ENCODE measurements around the gene MINDY4.
A peak's percentile ranks its signal among the peaks of the same experiment; 100 is the strongest.
"Not testable (repeated sequence)": the region's sequence is repeated elsewhere in the genome, so short reads cannot be mapped to it uniquely, and the experiment has no call there.

Gene MINDY4

DNA sequence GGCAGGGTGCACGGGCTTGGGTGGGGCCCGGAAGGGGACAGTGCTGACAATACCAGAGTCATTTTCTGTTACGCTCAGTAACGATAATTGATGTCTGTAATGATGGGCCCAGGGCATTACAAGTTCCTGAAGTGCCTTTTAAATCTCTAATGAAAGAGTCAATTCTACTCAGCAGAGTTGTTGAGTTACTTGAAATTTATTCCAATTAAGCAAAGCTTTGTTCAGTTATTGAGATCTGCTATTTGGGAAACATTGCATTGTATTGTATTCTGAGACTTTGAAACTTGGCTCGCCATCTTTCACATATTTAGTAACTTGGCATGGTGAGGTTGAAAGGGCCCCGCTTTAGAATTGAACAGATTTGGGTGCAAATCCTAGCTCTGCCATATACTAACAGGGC is 34.7 kb downstream of the MINDY4 start:
- no peak for DNase-seq

DNA sequence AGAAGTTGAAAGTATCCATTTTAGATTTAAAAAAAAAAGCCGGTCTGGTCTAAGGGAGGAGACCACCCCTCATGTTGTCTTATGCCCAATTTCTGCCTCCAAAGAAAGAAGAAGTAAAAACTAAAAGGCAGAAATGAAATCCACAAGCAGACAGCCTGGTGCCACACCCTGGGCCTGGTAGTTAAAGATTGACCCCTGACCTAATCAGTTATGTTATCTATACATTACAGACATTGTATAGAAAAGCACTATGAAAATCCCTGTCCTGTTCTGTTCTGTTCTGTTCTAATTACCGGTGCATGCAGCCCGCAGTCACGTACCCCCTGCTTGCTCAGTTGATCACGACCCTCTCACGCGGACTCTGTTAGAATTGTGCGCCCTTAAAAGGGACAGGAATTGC is 36.3 kb downstream of the MINDY4 start:
- DNase-seq = not testable (repeated sequence)

DNA sequence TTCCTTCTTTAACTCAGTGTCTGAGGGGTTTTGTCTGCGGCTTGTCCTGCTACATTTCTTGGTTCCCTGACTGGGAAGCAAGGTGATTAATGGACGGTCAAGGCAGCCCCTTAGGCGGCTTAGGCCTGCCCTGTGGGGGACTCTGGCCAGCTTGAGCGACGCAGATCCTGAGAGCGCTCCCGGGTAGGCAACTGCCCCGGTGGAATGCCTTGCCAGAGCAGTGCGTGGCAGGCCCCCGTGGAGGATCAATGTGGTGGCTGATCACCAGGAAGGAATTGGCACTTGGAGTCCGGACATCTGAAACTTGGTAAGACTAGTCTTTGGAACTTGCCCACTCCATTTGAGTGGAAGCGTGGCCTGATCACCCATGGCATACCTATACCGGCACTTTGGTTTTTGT is 36.7 kb downstream of the MINDY4 start:
- DNase-seq = not testable (repeated sequence)

DNA sequence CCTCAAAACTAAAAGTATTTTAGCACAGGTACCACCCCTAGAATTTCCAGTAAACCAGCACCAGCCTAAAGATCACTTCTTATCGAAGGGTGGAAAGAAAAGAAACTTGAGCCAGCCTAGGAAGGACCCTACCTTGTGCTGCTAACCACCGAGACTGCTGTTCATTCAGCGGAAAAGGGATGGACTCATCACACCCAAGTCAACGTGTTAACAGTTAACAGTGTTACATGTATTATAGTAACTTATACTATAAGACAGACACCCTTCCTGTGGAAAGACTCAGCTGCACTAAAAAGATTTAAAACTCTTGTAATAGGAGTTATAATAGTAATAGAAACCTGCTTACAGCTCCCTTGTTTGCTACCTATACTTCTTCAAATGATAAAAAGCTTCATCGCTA is 39.8 kb downstream of the MINDY4 start:
- DNase-seq = no peak

DNA sequence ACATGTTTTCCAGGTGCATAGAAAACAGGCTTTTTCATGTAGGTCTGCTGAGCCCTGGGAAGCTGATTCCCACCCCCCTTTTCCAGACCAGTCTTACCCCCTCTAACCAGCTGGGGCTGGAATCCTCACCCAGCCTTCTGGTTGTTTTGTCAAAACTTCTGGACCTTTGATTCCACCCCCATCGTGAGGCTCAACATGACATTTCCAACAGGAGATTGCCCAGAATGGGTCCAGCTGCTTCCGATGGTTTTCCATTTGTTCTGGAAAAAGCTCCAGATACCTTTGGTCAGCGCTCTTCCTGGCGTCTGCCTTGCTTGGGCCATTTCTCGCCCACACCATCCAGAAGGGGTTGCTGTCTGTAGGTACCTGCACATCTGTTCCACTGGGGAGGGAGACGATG is 41.5 kb downstream of the MINDY4 start:
- no peak for DNase-seq

DNA sequence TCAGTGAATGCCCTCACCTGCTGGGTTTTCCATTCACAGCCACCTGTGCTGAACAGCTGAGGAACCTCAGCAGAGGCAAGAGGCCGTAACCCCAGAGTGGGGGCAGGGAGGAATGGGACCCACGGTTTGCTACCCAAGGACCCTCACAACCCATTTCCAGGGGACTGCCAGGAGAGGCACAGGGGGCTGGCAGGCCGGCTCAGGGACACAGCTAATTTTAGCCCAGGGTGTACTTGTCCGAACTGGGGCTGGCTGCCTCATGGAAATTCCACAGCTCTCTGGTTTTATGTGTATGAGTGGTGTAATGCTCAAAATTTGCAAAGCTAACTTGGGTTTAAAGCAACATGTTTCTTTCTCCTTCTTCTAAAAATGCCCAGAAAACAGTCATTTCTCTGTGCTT is 42.2 kb downstream of the MINDY4 start:
- no peak for DNase-seq

DNA sequence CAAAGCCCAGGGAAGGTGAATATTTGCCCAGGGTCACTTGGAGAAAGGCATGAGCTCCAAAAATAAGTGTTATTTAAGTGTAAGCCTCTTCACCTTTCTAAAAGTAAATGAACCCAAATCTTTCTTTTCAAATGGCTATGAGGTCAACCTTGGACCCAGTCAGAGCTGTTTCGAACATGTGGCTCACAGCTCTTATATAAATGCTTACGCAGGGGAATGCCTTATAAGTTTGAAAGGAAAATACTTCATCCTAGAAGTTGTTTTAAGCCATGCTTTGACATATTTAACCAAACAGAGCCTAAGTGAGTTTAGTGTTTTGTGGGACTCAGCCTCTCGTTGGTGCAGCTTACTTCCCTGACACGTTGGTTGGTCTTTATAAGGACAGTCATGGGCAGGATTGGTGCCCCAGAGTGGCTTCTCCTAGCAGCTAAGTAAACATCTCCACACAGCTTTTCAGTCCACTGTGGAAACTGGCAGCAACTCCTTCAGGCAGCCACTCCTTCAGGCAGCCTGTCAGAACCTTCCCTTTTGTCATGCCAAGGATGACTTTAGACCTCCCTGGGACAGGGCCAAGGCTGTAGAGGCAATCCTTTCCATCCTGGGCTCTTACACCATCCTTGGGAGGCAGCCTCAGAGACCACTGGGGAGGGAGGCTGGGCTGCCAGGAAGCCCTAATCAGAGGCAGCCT is 43.6 kb downstream of the MINDY4 start:
- DNase-seq = no peak

DNA sequence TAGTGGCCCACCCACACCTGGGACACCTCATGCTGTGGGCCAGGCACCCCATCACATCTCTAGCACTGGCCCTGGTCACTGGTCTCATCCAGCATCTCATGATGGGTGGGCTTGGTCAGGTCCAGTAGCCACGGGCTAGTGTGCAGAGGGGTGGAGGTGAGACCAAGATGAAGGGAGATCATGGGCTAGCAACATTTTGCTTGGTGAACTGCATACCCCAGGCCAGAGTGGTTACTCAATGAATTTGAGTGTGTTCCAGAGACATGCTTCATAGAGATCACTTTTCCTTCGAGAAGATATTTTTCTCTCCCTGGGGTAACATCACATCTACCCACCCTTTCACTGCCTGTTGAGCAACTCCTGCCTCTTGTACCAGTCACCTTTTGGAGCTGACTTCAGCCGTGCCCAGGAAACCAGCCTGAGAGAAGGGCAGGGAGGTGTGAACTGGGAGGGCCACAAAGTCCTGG is 44.2 kb downstream of the MINDY4 start:
- no peak for DNase-seq

DNA sequence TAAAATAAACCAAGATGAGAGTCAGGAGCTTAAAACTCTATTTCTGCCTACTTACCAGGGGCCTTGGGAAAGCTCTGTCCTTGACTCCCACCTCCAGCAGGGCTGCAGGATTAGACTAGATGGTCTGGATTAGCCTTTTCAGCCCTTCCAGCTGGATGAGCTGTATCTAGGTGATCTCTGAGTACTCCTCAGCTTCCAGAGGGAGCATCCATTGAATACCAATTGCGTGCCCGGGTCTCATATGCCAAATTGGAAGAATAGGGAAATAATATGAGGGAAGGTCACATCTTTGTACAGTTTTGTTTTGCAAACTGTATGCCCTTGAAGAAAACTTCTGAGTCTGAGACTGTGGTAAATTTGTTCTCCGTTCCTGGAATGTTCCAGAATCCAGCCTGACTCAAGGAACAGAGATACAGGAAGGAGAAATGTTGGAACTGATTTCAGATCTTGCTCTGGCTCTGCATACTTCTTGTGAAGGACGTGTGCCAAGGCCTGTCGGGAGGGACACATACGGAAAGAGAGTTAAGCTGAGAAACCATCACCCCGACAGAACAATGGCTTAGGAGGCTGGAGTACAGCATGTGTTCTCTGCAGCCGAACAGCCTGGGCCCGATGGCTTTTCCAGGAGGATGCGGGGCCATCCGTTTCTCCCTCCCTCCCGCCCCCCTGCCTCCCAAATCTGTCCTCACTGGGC is 44.9 kb downstream of the MINDY4 start:
- DNase-seq = no peak

DNA sequence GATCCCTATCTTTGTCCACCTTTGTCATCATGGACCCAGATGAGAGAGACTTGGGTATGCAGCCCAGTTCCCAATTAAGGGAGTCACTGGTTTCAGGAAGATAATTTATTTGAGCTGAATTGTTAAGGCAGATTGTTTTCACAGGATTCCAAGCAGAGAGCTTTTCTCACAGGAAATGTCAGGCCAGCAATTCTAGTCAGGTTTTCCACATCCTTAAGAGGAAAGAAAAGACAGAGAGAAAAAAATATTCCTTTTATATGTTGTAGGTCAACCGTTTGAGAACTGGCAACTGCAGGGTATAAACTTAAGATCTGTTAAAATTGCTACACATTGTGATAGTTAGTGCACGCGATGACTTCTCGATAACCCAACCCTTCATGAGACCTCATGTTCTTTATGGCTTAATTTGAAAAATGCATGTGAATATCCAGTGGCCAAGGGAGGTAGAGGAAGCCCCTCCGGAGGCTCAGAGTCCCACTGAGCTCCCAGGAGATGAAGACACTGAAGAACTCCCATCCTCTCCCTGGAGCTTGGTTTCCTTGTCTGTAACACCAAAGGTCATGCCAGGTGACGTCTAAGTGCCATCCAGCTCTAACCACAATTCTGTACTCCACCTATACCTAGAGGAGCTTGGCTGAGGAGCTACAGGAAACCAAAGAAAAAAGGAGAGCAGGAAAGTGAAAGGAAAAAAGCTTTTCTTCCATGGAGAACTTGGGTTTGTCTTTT is 45.6 kb downstream of the MINDY4 start:
- DNase-seq = no peak

DNA sequence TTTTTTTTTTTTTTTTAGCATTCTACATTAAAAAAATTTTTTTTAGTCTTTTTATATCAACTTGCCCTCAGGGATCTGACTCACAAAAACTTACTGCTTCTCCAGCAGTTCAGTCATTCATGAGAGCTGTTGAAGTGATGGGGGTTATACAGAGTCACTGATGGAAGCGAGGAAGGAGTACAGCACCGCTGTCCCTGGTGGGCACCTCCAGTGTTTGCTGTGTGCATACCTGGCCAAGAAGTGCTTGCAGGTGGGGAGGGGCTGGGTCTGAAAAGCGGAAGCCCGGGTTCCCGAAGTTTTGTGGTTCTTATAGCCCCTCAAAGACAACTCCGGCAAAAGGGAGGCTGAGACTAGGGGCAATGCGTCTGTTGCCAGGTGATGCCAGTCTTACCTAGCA is 46.2 kb downstream of the MINDY4 start:
- DNase-seq = peak; percentile 74

DNA sequence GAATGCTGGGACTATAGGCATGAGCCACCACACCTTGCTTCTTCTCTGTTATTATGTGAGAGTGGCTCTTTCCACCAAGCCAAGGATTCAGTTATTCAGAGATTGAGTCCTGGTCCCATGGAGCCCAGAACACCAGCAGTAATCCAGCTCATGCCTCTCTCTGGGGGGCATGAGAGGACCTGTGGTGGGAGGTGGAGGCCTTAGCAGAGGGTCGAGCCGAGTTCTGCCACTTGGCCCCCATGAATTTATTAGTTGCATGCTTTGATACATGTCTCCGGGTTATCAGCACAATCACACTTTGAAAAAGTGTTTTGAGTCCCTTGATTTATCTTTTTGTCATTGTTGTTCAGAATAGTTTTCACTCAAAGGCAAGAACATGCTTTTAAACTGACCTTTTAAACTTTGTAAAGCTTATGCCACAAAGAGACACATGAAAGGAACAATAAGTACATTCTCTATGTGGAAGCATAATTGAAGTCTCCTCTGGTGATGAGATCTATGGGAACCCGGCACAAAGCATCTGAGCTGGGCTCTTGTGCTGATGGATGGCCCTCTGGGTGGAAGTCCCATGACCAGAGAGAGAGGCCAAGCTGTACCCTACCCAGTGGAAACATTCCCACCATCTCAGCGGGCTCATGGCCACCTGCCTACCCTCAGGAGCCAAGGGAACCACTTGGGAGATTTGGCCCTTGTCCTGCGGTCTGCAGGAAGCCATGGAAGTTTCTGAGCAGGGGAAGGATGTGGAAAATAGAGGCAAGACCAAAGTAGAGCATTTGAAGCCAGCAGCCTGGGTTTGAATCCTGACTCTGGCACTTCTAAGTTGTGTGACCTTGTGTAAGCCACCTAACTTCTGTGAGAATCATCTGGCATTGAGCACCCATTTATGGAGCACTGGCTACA is 53.9 kb downstream of the MINDY4 start:
- DNase-seq = no peak

DNA sequence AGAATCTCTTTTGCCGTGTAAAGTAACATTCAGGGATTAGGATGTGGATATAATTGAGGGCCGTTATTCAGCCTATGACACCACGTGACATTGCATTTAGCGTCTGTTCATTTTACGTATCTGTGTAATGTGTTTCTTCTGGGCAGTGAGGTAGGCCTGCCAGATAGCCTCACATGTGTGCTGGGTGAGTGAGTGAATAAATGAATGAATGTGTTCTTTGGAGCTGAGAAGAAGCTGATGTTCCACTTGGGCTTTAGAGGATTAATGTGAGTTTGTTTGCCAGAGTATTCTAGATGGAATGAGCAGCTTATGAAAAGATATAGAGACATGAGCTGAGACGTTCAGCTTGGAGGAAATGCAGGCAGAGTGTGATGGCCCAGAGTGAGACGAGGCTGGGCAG is 55.0 kb downstream of the MINDY4 start:
- no peak for DNase-seq

DNA sequence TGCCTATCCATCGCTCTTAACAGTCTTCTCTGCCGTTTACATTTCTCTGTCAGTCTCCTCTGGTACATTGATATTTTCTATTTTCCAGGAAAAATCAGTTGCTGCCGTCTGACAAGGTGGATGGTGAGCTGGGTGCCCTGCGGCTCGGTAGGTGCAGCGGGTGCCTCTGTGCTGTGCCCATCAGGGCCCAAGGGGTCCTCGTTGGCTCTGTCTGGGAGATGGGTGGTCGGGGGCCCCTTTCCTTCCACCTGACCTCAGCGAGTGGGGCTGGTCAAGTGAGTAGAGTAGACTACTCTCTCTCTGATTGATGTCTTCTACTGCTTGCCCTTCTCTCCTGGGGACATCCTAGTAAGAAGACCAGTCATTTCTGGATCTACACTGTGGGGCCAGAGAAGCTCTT is 57.4 kb downstream of the MINDY4 start:
- no peak for DNase-seq

DNA sequence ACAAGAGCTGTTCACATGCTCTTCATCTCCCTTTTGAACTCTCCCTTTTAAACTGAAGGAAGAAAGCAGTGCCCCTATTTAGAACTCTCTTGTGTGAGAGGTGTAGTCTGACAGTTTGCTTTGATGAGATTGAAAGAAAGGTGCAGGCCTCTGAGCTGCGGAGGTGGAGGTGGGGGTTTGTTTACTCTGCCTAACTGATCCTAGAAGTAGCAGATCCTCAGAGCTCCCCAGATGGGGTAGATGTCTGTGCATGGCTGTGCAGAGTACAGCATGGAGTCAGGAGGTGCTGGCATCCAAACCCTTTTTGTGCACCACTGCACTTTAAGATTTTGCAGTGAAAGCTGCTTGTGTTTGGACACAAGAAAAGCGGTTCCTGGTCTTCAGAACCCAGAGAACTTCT is 58.3 kb downstream of the MINDY4 start:
- no peak for DNase-seq

DNA sequence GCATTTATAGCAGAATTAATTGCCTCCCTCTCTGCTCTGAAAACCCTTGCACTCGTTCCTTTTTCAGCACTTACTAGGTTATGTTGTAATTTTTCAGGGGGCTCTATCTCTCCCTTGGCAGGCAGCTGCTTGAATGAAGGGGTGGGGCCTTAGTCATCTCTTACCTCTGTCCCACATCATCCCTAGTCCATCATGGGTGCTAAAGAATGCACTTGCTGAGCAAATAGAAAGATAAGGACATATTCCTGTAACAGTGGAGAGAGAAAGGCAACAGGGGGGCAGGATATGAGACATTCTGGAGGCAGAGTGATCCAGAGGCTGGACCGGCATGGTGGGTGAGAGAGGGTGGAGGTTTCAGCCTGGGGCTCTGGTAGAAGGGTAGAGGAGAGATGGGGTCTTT is 60.0 kb downstream of the MINDY4 start:
- no peak for DNase-seq

DNA sequence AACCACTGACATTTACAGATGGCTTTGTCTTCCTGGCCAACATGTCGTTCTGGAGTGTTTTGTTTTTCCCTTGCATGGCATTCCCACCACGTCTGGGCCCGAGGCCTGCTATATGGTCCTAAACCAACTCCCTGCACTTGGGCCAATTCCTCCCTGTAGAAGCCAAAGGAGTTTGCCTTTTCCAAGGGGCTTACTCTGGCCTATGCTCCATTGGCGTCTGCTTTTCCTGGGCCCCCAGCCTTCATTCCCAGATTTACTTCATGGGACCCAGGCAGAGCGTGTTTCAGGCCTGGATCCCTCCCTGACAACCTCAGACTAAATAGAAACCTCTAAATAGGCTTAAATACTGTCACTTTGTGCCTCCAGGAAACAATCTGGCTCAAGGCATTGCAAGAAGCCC is 60.7 kb downstream of the MINDY4 start:
- DNase-seq = no peak

DNA sequence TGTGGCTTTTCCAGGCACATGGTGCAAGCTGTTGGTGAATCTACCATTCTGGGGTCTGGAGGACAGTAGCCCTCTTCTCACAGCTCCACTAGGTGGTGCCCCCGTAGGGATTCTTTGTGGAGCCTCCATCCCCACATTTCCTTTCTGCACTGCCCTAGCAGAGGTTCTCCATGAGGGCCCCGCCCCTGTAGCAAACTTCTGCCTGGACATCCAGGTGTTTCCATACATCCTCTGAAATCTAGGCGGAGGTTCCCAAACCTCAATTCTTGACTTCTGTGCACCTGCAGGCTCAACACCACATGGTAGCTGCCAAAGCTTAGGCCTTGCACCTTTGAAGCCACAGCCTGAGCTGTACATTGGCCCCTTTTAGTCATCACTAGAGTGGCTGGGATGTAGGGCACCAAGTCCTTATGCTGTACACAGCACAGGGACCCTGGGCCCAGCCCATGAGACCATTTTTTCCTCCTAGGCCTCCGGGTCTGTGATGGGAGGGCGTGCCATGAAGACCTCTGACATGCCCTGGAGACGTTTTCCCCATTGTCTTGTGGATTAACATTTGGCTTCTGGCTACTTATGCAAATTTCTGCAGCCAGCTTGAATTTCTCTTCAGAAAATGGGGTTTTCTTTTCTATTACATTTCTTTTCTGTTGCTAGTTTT is 62.9 kb downstream of the MINDY4 start:
- DNase-seq = not testable (repeated sequence)

DNA sequence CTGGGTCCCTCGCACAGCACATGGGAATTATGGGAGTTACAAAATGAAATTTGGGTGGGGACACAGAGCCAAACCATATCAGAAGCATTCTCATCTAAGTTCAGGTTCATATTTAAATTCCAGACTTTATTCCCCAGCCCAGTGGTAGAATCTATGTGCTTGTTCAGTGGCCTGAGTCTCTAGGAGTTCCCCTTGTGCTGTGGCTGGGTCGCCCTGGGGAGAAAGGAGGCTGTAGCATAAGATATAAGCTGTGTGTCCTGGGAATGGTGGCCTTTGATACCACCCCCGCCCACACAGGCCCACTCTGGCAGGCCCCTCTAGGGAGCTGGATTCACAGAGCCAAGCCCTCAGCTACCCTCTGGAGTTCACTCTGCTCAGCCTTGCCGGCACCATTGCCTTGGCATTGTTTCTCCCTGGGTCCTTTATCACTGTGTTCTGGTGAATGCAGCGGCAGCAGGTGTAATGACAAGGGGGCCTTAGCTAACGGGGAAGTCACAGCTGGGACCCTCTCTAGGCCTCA is 64.2 kb downstream of the MINDY4 start:
- DNase-seq = no peak

DNA sequence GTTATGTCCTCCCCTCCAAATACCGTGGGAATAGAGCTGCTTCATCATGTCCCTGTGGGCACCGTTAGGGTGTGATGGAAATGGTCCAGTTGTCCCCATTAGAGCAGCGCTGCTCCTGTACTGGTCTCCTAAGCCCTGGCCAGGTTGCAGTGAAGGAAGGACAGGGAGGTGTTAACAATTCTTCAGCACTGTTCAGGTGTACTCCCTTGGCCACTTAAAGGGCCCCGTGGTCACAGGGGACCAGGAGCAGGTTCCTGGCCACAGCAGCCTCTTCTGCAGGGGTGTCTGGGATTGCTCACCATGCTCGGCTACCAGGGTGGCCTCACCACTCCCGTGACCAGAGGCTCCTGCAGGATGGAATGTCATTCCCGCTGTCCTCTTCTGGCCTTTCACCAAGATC is 65.8 kb downstream of the MINDY4 start:
- DNase-seq = no peak

DNA sequence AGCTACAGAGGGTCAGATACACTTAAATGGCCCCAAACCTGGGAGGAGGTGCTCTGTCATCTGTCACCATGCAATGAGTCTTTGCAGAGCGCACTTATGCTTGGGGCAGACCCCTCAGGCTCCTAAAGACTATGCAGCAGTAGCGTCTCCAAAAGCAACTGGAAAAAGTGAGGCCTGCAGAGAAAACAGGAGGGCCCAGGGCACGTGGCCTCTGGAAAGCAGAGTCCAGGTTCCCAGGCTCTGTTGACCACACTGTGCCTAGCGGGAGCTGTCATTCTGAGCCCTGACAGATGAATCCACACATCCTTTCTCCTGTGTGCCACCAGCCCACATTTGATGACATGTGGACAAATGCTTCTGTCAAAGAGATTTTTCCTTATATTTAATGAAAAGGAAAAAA is 66.4 kb downstream of the MINDY4 start:
- no peak for DNase-seq

DNA sequence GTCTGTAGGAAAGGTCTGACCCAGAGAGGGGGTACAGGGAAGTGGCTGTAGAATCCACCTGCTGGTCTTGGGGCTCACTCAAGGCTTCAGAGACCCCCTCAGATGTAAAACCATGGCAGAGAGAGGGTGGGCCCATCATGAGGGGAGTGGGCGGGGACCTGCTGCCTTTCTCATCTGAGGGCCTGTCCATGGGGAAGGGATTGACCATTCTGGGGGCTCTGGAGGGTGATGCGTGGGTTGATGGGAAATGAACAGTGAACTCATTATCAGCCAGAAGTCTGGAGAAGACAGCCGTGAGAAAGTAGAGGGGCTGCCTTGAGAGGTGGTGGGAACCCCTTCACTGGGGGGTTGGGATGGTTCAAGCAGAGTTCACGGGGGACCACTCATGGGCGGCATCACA is 66.8 kb downstream of the MINDY4 start:
- DNase-seq = no peak

Data from amniotic stem cell (primary cell).